ENCODE measurements around the gene HAO1. TPM values are rescaled to one million over a fixed set of nuclear protein-coding genes. Genes with fewer than 3 reads are reported as not detected.

The HAO1 gene
- total and polyA plus RNA-seq, 2 of the 13 experiments (the other 11 are each of a cell fraction or from before 2014, with no cell fraction given): 0.03 TPM; not detected in 1

DNA sequence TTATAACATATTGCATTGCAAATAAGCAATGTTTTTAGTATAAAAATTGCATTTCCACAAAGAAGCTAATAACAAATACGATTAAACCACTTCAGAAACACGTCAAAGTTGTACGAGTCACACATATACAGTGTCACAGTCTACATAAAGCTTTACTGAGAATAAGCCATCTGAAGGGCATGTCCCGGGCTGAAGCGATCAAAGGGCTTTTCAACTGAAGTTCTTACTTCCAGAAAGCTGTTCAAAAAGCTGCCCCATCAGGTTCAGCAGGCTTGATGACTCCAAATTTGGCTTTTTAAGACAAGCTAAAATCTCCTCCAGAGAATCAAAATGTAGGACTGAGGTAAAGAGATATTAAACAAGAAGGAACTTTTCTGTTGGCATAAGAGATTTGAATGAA, 37.5 kb upstream of the HAO1 start:
- WGBS (ENCODE audit: low lambda C conversion rate): 88% methylated on average over 5 of the region's 5 CpGs
- Histone ChIP-seq H3K79me2 (ENCODE audit: insufficient read depth, low read length) (no peaks in the 10 kb centered on the region), H3K36me3 (replicated peaks in 1 of 2; ENCODE audit: control insufficient read depth in 1 of 2, insufficient read depth in 2 of 2, low read length in 2 of 2) (no peaks in the 10 kb centered on the region; a peak in 1 of 5 replicates), H2AFZ (ENCODE audit: low read length) (no peak overlapping the region), H3K4me1 (ENCODE audit: insufficient read depth, low read length) (peaks cover 27% of the 10 kb centered on the region), H3K4me2 (ENCODE audit: low read depth, low read length) (no peak overlapping the region), H3K27me3 (ENCODE audit: control insufficient read depth in 1 of 2, insufficient read depth in 2 of 2, low read length in 2 of 2) (no peaks in the 10 kb centered on the region), H3K27ac (ENCODE audit: extremely low read length, insufficient read depth, low read length) (no peak overlapping the region), H3K4me3 (replicated peaks in 1 of 3; ENCODE audit: insufficient read depth in 1 of 3, low read depth in 2 of 3, low read length in 3 of 3) (no peak overlapping the region), H4K20me1 (ENCODE audit: insufficient read depth, low read length) (no peaks in the 10 kb centered on the region), H3K9ac (ENCODE audit: insufficient read depth, low read depth, low read length) (no peak overlapping the region), H3K9me3 (ENCODE audit: low read length) (no peaks in the 10 kb centered on the region)
- no TSS peak for BruUV-seq (replicated peaks)
- DNase-seq (ENCODE audit: low spot score) (no peak), FAIRE-seq (no peak), ATAC-seq (no peak)
- CTCF ChIA-PET (ENCODE audit: low intra/inter-chr PET ratio, low total read pairs): no interaction called here
- in situ Hi-C loops (cut with HindIII; ENCODE audit: extremely low pct_ligation_motif_present, low pct_unique_long_range_greater_than_20kb) (loop anchor here (5.0 kb wide), 1 partner anchor 745 kb away; no protein-coding TSS in a partner anchor), intact Hi-C loops (cut with micrococcal nuclease; ENCODE audit: unreplicated experiment) (no loop called here)
- POLR2A ChIA-PET: no interaction called here
- TF ChIP-seq RFX5 (IDR thresholded peaks at IDR 0.05; ENCODE audit: low read depth, low read length): no peak

DNA sequence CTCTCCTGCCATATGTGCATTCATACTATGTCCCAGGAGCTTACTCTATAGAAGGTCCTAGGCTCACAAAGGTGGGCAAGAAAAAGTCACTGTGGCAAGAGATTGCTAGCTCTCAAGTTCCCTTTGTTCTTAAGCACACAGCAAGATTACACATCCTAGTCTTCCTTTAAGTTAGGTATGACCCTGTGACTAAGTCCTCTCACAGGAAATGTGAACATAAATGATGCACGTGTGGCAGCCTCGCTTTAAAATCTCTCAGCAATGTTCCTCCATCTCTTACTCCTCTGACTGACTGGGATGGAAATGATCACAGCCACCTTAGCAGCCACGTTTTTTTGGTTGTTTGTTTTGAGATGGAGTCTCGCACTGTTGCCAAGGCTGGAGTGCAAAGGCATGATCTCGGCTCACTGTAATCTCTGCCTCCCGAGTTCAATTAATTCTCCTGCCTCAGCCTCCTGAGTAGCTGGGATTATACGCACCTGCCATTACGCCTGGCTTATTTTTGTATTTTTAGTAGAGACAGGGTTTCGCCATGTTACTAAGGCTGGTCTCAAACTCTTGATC, 35.7 kb upstream of the HAO1 start:
- intact Hi-C loops (cut with micrococcal nuclease; ENCODE audit: unreplicated experiment): no loop called here
- Histone ChIP-seq H3K27ac (ENCODE audit: extremely low read length, insufficient read depth, low read length) (no peak overlapping the region), H2AFZ (ENCODE audit: low read length) (no peak overlapping the region), H3K4me3 (replicated peaks in 1 of 3; ENCODE audit: insufficient read depth in 1 of 3, low read depth in 2 of 3, low read length in 3 of 3) (no peak overlapping the region), H3K9ac (ENCODE audit: insufficient read depth, low read depth, low read length) (no peak overlapping the region), H3K4me2 (ENCODE audit: low read depth, low read length) (no peak overlapping the region), H3K36me3 (replicated peaks in 1 of 2; ENCODE audit: control insufficient read depth in 1 of 2, insufficient read depth in 2 of 2, low read length in 2 of 2) (no peaks in the 10 kb centered on the region), H3K4me1 (ENCODE audit: insufficient read depth, low read length) (peaks cover 14% of the 10 kb centered on the region), H3K9me3 (ENCODE audit: low read length) (no peaks in the 10 kb centered on the region), H4K20me1 (ENCODE audit: insufficient read depth, low read length) (no peaks in the 10 kb centered on the region), H3K27me3 (ENCODE audit: control insufficient read depth in 1 of 2, insufficient read depth in 2 of 2, low read length in 2 of 2) (no peaks in the 10 kb centered on the region), H3K79me2 (ENCODE audit: insufficient read depth, low read length) (no peaks in the 10 kb centered on the region)
- 80% methylated on average over 9 of the region's 9 CpGs for WGBS (ENCODE audit: low lambda C conversion rate)
- no peak for FAIRE-seq
- CTCF ChIA-PET (ENCODE audit: low intra/inter-chr PET ratio, low total read pairs): no interaction called here
- no peak for DNase-seq (ENCODE audit: low spot score)
- in situ Hi-C loops (cut with HindIII; ENCODE audit: extremely low pct_ligation_motif_present, low pct_unique_long_range_greater_than_20kb): loop anchor here (5.0 kb wide), 1 partner anchor 746 kb away; no protein-coding TSS in a partner anchor
- POLR2A ChIA-PET: no interaction called here
- BruUV-seq (replicated peaks): no TSS peak
- ATAC-seq: peak; percentile 33; the same call in 2 of the 3 replicates
- TF ChIP-seq SALL1 (CRISPR knock-in tag; IDR thresholded peaks at IDR 0.05): no peak
- TF ChIP-seq NR3C1 (CRISPR knock-in tag; IDR thresholded peaks at IDR 0.05): no peak
- TF ChIP-seq, protein P1, sequence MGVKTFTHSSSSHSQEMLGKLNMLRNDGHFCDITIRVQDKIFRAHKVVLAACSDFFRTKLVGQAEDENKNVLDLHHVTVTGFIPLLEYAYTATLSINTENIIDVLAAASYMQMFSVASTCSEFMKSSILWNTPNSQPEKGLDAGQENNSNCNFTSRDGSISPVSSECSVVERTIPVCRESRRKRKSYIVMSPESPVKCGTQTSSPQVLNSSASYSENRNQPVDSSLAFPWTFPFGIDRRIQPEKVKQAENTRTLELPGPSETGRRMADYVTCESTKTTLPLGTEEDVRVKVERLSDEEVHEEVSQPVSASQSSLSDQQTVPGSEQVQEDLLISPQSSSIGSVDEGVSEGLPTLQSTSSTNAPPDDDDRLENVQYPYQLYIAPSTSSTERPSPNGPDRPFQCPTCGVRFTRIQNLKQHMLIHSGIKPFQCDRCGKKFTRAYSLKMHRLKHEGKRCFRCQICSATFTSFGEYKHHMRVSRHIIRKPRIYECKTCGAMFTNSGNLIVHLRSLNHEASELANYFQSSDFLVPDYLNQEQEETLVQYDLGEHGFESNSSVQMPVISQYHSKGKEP (CRISPR knock-in tag; IDR thresholded peaks at IDR 0.05): no peak
- no peak for TF ChIP-seq TOPORS (CRISPR knock-in tag; IDR thresholded peaks at IDR 0.05)
- no peak for TF ChIP-seq SRSF9 (IDR thresholded peaks at IDR 0.05; ENCODE audit: borderline replicate concordance, insufficient read depth, low read depth, low read length, poor library complexity, severe bottlenecking)
- TF ChIP-seq, protein P2, sequence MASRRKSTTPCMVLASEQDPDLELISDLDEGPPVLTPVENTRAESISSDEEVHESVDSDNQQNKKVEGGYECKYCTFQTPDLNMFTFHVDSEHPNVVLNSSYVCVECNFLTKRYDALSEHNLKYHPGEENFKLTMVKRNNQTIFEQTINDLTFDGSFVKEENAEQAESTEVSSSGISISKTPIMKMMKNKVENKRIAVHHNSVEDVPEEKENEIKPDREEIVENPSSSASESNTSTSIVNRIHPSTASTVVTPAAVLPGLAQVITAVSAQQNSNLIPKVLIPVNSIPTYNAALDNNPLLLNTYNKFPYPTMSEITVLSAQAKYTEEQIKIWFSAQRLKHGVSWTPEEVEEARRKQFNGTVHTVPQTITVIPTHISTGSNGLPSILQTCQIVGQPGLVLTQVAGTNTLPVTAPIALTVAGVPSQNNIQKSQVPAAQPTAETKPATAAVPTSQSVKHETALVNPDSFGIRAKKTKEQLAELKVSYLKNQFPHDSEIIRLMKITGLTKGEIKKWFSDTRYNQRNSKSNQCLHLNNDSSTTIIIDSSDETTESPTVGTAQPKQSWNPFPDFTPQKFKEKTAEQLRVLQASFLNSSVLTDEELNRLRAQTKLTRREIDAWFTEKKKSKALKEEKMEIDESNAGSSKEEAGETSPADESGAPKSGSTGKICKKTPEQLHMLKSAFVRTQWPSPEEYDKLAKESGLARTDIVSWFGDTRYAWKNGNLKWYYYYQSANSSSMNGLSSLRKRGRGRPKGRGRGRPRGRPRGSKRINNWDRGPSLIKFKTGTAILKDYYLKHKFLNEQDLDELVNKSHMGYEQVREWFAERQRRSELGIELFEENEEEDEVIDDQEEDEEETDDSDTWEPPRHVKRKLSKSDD (CRISPR knock-in tag; IDR thresholded peaks at IDR 0.05; ENCODE audit: low read depth): no peak
- TF ChIP-seq, protein P3, sequence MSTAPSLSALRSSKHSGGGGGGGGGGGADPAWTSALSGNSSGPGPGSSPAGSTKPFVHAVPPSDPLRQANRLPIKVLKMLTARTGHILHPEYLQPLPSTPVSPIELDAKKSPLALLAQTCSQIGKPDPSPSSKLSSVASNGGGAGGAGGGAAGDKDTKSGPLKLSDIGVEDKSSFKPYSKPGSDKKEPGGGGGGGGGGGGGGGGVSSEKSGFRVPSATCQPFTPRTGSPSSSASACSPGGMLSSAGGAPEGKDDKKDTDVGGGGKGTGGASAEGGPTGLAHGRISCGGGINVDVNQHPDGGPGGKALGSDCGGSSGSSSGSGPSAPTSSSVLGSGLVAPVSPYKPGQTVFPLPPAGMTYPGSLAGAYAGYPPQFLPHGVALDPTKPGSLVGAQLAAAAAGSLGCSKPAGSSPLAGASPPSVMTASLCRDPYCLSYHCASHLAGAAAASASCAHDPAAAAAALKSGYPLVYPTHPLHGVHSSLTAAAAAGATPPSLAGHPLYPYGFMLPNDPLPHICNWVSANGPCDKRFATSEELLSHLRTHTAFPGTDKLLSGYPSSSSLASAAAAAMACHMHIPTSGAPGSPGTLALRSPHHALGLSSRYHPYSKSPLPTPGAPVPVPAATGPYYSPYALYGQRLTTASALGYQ (CRISPR knock-in tag; IDR thresholded peaks at IDR 0.05): no peak
- TF ChIP-seq HDAC1 (CRISPR knock-in tag; IDR thresholded peaks at IDR 0.05): no peak
- TF ChIP-seq NONO (IDR thresholded peaks at IDR 0.05): no peak
- TF ChIP-seq NONO (CRISPR knock-in tag; conservative IDR thresholded peaks at IDR 0.05): no peak
